SK-N-SH treated with all-trans-retinoic acid at 6 μM for 48 hours (cell line): ENCODE measurements around the gene AMFR.

Source experiments
- ATAC-seq: fragments of 200-7000 bp; cut with Tn5 transposase; 3 replicates; pipeline ENCODE4 v1.9.1; 2020; ENCODE audit warnings: mild to moderate bottlenecking, moderate library complexity
- ARNTL ChIP-seq: fragments of 450-650 bp; formaldehyde crosslinking; IDR thresholded peaks from 2 replicates; pipeline ENCODE4 v1.5.0; 2020; ENCODE audit warnings: low read depth, mild to moderate bottlenecking, moderate library complexity, borderline replicate concordance
- BACH2 ChIP-seq: fragments of 250-450 bp; sonication (Bioruptor Pico); IDR thresholded peaks from 2 replicates; pipeline ENCODE4 v1.9.0; 2021; ENCODE audit warnings: mild to moderate bottlenecking, borderline replicate concordance
- ESRRG ChIP-seq: fragments of 250-450 bp; sonication (Bioruptor Pico); IDR thresholded peaks from 2 replicates; pipeline ENCODE4 v1.6.1; 2021; ENCODE audit warnings: mild to moderate bottlenecking
- GLIS3 ChIP-seq: fragments of 250-450 bp; sonication (Bioruptor Pico); IDR thresholded peaks from 2 replicates; pipeline ENCODE4 v1.5.0; 2020; ENCODE audit warnings: mild to moderate bottlenecking, moderate library complexity
- ISL1 ChIP-seq: fragments of 250-450 bp; sonication (Bioruptor Pico); IDR thresholded peaks from 2 replicates; pipeline ENCODE4 v2.1.2; 2022; ENCODE audit warnings: mild to moderate bottlenecking, moderate library complexity
- OSR1 ChIP-seq: fragments of 250-450 bp; sonication (Bioruptor Pico); IDR thresholded peaks from 2 replicates; pipeline ENCODE4 v1.8.0; 2022; ENCODE audit warnings: moderate library complexity, mild to moderate bottlenecking, inconsistent platforms
- PATZ1 ChIP-seq: fragments of 250-450 bp; sonication (Bioruptor Pico); IDR thresholded peaks from 2 replicates; pipeline ENCODE4 v1.8.0; 2020; ENCODE audit warnings: mild to moderate bottlenecking, moderate library complexity, borderline replicate concordance
- PPARA ChIP-seq: fragments of 250-450 bp; sonication (Bioruptor Pico); IDR thresholded peaks from 2 replicates; pipeline ENCODE4 v1.5.0; 2020; ENCODE audit warnings: mild to moderate bottlenecking, borderline replicate concordance
- RARB ChIP-seq: fragments of 250-450 bp; sonication (Bioruptor Pico); IDR thresholded peaks from 2 replicates; pipeline ENCODE4 v1.8.0; 2021; ENCODE audit warnings: mild to moderate bottlenecking, moderate library complexity
- TOX ChIP-seq: fragments of 250-450 bp; sonication (Bioruptor Pico); IDR thresholded peaks from 2 replicates; pipeline ENCODE4 v1.8.0; 2021; ENCODE audit warnings: mild to moderate bottlenecking, moderate library complexity, borderline replicate concordance
- ZC3H10 ChIP-seq: fragments of 250-450 bp; sonication (Bioruptor Pico); IDR thresholded peaks from 2 replicates; pipeline ENCODE4 v1.5.1; 2021; ENCODE audit warnings: mild to moderate bottlenecking, moderate library complexity
- ZFP3 ChIP-seq: fragments of 250-450 bp; sonication (Bioruptor Pico); IDR thresholded peaks from 2 replicates; pipeline ENCODE4 v1.5.0; 2020; ENCODE audit warnings: mild to moderate bottlenecking, moderate library complexity
- ZNF70 ChIP-seq: fragments of 450-650 bp; formaldehyde crosslinking; IDR thresholded peaks from 2 replicates; pipeline ENCODE4 v1.5.0; 2020; ENCODE audit warnings: mild to moderate bottlenecking, moderate library complexity
- TF ChIP-seq, protein P1 (sequence below): fragments of 250-450 bp; sonication (Bioruptor Pico); IDR thresholded peaks from 2 replicates; pipeline ENCODE4 v1.5.1; 2021; ENCODE audit warnings: mild to moderate bottlenecking, moderate library complexity
- TF ChIP-seq, protein P2 (sequence below): fragments of 250-450 bp; sonication (Bioruptor Pico); IDR thresholded peaks from 2 replicates; pipeline ENCODE4 v1.5.0; 2020; ENCODE audit warnings: mild to moderate bottlenecking, moderate library complexity
- TF ChIP-seq, protein P3 (sequence below): fragments of 250-450 bp; sonication (Bioruptor Pico); IDR thresholded peaks from 2 replicates; pipeline ENCODE4 v1.8.0; 2021; ENCODE audit warnings: low read depth, mild to moderate bottlenecking, moderate library complexity, borderline replicate concordance

AMFR gene

GRCh38 chr16:56457927-56458470 lies 32.7 kb upstream of the AMFR start:
- ATAC-seq = no peak
- TF ChIP-seq ZFP3 (CRISPR knock-in tag) (no peak), PPARA (CRISPR knock-in tag) (no peak), RARB (no peak), ZC3H10 (CRISPR knock-in tag) (no peak), OSR1 (CRISPR knock-in tag) (no peak), ISL1 (no peak)
- TF ChIP-seq, protein P1, sequence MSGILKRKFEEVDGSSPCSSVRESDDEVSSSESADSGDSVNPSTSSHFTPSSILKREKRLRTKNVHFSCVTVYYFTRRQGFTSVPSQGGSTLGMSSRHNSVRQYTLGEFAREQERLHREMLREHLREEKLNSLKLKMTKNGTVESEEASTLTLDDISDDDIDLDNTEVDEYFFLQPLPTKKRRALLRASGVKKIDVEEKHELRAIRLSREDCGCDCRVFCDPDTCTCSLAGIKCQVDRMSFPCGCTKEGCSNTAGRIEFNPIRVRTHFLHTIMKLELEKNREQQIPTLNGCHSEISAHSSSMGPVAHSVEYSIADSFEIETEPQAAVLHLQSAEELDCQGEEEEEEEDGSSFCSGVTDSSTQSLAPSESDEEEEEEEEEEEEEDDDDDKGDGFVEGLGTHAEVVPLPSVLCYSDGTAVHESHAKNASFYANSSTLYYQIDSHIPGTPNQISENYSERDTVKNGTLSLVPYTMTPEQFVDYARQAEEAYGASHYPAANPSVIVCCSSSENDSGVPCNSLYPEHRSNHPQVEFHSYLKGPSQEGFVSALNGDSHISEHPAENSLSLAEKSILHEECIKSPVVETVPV (CRISPR knock-in tag) = no peak
- TF ChIP-seq, protein P2, sequence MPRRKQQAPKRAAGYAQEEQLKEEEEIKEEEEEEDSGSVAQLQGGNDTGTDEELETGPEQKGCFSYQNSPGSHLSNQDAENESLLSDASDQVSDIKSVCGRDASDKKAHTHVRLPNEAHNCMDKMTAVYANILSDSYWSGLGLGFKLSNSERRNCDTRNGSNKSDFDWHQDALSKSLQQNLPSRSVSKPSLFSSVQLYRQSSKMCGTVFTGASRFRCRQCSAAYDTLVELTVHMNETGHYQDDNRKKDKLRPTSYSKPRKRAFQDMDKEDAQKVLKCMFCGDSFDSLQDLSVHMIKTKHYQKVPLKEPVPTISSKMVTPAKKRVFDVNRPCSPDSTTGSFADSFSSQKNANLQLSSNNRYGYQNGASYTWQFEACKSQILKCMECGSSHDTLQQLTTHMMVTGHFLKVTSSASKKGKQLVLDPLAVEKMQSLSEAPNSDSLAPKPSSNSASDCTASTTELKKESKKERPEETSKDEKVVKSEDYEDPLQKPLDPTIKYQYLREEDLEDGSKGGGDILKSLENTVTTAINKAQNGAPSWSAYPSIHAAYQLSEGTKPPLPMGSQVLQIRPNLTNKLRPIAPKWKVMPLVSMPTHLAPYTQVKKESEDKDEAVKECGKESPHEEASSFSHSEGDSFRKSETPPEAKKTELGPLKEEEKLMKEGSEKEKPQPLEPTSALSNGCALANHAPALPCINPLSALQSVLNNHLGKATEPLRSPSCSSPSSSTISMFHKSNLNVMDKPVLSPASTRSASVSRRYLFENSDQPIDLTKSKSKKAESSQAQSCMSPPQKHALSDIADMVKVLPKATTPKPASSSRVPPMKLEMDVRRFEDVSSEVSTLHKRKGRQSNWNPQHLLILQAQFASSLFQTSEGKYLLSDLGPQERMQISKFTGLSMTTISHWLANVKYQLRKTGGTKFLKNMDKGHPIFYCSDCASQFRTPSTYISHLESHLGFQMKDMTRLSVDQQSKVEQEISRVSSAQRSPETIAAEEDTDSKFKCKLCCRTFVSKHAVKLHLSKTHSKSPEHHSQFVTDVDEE (CRISPR knock-in tag) = no peak

DNA sequence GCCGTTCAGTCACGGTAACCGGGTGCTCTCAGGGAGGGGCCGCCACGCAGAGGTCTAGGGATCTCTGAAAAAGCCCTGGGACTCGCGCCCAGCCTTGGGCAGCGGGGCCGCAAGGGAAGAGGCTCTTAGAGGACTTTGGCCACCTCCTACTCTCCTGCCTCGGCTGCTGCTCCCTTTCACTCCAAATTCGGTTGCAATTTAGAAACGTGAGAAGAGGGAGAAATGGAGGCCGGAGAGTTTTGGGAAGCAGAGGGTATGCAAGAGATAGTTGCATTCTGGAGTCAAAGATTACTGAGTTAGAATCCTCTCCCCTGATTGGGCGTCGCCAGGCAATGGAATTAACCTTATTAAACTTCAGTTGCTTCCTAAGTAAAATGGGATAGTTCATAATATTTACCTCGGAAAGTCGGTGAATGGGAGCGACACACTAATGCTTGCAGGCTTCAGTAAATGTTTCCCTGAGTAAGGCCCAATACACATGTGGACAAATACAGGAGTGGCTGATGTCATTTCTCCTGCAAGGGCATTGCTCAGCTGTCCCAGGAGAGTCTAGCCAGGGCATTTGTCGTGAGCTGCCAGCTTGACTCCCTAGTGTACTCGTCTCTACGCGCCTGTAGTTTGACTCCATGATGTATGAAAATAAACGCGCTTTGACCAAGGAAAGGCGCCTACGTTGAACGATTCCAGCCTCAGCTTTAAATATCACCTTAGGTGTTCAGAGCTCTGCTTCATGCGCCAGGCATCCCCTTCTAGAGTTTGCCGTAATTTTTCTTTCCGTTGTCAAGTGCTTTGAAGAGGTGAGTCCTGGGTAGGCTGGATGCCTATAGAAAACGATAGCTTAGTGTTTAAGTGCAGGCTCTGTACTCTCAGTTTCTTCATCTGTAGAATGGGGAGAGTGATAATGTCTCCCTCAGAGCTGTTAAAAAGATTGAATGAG lies 26.7 kb upstream of the AMFR start:
- TF ChIP-seq ZNF70 (CRISPR knock-in tag) = no peak
- no peak for TF ChIP-seq ARNTL
- TF ChIP-seq TOX (CRISPR knock-in tag) = no peak
- no peak for TF ChIP-seq GLIS3
- TF ChIP-seq PPARA (CRISPR knock-in tag) = no peak
- TF ChIP-seq ESRRG (CRISPR knock-in tag) = no peak
- TF ChIP-seq PATZ1 (CRISPR knock-in tag) = no peak
- TF ChIP-seq BACH2 (CRISPR knock-in tag) = no peak
- TF ChIP-seq, protein P3, sequence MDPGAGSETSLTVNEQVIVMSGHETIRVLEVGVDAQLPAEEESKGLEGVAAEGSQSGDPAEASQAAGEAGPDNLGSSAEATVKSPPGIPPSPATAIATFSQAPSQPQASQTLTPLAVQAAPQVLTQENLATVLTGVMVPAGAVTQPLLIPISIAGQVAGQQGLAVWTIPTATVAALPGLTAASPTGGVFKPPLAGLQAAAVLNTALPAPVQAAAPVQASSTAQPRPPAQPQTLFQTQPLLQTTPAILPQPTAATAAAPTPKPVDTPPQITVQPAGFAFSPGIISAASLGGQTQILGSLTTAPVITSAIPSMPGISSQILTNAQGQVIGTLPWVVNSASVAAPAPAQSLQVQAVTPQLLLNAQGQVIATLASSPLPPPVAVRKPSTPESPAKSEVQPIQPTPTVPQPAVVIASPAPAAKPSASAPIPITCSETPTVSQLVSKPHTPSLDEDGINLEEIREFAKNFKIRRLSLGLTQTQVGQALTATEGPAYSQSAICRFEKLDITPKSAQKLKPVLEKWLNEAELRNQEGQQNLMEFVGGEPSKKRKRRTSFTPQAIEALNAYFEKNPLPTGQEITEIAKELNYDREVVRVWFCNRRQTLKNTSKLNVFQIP (CRISPR knock-in tag) = no peak
- TF ChIP-seq, protein P2 (CRISPR knock-in tag) = no peak
- peak; percentile 67 for ATAC-seq
